Measurements from ENCODE around the gene MRRF.
A peak's percentile ranks its signal among the peaks of the same experiment; 100 is the strongest.
"Not testable (repeated sequence)": the region's sequence is repeated elsewhere in the genome, so short reads cannot be mapped to it uniquely, and the experiment has no call there.

MRRF gene

DNA sequence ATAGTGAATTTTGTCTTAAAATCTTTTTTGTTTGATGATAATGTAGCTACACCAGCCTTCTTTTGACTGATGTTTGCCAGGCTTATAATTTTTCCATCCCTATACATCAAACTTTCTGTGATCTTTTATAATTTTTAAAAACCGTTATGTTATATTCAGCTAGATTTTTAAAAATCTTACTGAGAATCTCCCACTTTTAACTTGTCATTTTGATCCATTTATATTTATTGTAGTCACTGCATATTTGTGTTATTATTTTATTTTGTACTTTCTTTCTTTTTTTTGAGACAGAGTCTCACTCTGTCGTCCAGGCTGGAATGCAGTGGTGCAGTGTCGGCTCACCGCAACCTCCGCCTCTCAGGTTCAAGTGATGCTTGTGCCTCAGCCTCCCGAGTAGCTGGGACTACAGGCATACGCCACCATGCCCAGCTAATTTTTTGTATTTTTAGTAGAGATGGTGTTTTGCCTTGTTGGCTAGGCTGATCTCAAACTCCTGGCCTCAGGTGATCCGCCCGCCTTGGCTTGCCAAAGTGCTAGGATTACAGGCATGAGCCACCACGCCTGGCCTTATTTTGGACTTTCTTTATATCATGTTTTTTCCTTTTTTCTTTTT, 12.7 kb downstream of the MRRF start:
- no peak for DNase-seq (ENCODE audit: low spot score)

DNA sequence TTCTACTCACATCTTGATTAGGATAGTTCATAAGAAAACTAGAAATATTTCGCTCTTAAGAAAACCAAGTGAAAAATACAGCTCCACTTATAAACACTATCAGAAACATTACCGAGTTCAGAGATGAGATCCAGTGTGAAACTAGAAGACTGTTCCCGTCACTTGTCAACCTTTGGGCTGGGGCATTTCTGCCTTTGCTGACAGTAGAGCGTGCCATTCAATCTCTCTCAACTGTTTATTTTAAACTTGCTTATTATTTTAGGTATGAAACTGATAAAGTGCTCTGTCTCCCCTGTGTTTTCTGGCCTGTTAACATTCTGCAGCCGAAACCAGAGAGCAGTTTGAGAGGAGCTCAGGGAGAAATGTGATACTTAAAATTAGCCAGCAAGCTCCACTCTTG, 16.7 kb downstream of the MRRF start:
- DNase-seq (ENCODE audit: low spot score) = no peak

DNA sequence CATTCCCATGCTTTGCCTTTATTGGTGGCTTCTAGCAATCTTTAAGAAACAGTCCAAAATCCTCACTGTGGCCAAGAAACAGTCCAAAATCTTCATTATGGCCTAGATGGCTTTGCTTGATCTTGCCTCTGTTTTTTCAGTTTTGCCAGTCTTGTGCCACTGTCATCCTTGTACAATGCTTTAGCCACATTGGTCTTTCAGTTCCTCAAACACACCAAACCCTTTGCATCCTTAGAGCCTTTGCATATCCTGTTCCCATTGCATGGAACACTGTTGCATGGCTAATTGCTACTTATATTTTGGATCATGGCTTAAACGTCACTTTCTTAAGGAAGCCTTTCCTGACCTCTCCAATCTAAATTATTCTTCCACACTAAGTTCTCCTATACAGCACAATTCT, 22.1 kb downstream of the MRRF start:
- no peak for DNase-seq (ENCODE audit: low spot score)

GRCh38 chr9:122287214-122287720, 22.6 kb downstream of the MRRF start:
- DNase-seq (ENCODE audit: low spot score) = no peak

DNA sequence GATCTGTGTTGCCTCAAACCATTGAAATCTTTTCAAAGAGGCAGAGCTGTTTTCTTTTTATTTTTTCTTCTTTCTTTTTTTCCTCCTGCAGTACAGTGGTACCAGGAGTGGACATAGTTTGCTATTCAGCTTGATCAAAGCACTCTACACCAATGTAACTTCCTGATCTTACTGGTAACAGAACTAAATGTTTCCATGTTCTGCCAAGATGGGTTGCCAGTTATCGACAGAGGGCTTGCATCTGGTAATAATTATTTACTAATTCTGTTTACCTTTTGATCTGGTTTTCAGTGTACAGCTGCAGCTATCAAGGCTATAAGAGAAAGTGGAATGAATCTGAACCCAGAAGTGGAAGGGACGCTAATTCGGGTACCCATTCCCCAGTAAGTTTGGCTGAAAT, 26.8 kb downstream of the MRRF start:
- no peak for DNase-seq (ENCODE audit: low spot score)

- DNase-seq (ENCODE audit: low spot score) = no peak
These were observed 29.8 kb downstream of the MRRF start for GRCh38 chr9:122294531-122294930.

DNA sequence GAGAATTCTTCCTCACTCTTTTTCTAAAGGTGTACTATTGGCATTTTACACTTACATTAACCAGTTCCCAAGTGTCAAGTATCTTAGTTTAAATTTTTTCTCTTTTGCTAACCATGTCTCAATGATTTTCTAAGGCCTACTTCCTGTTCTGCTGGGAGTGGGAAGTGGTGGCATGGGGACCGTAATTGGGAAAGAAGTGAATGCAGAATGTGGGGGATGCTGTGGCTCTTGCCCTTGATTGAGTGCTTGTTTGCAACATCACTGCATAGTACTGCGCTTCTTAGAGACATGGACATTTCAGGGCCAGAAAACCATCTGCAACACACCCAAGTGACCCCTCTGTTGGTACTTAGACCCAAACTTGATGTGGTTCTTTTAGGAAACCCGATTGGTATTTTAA, 32.8 kb downstream of the MRRF start:
- no peak for DNase-seq (ENCODE audit: low spot score)

DNA sequence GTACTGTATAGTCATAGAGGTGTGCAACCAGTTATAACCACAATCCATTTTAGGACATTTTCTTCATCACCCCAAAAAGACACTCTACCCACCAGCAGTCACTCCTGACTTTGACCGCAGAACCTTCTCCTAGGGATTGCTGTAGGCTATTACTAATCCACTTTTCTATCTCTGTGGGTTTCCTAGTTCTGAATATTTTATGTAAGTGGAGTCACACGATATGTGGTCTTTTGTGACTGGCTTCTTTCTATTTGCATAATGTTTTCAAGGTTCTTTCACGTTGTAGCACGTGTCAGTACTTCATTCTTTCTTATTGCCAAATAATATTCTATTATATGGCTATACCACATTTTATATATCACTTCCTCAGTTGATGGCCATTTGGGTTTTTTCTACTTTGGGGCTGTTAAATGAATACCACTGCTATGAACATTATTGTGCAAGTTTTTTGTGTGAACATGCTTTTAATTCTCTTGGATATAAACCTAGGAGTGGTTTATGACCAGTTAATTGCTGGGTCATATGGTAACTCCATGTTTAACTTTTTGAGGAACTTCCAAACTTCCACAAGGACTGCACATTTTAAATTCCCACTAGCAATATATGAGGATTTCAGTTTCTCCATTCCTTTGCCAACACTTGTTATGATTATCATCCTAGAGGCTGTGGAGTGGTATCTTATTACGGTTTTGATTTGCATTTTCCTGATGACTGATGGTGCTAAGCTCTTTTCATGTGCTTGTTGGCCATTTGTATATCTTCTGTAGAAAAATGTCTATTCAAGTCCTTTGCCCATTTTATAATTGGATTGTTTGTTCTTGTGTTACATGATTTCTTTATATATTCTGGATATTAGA, 37.8 kb downstream of the MRRF start:
- DNase-seq (ENCODE audit: low spot score) = no peak

DNA sequence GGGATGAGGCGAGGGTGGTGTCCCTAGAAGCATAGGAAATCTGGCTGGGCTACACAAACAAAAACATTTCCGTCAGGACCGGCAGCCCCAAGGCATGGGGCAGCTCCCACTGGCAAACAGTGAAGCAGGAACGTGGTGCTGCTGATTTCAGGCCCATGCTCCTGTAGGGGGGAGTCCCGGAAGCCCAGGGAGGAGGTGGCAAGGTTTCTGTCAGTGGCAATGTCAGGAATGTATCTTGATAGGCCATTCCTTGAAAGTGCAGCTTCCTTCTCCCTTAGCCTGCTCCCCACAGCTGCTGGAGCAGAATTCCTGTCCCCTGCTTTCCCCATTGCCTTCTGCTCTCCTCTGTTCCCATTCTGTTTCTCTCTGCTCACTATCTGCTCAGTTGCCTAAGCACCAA, 42.4 kb downstream of the MRRF start:
- no peak for DNase-seq (ENCODE audit: low spot score)

GRCh38 chr9:122307925-122308324, 43.2 kb downstream of the MRRF start:
- DNase-seq (ENCODE audit: low spot score) = no peak

- DNase-seq (ENCODE audit: low spot score) = no peak
These were observed 45.2 kb downstream of the MRRF start for GRCh38 chr9:122309861-122310260.

GRCh38 chr9:122314165-122314564, 49.5 kb downstream of the MRRF start:
- DNase-seq (ENCODE audit: low spot score) = no peak

- no peak for DNase-seq (ENCODE audit: low spot score)
These were observed 50.9 kb downstream of the MRRF start for GRCh38 chr9:122315534-122315933.

DNA sequence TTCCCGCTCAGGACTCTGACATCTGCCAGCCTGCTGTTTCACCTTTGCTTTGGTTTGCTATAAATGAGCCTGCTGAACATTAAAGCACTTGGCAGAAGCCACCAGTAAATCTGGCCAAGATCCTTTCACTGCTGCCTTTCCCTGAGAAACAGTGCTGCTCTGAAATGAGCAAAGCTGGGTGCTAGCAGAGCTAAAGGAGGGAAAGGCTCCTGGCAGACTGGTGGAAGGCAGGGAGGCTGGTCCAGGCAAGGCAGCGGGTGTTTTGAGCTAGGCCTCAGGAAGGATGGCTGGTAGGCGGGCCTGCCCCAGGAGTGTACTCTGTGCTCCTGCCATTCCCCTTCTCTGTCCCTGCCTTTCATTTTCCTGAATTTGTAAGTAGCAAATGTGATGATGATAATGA, 53.6 kb downstream of the MRRF start:
- DNase-seq (ENCODE audit: low spot score) = peak; percentile 36

DNA sequence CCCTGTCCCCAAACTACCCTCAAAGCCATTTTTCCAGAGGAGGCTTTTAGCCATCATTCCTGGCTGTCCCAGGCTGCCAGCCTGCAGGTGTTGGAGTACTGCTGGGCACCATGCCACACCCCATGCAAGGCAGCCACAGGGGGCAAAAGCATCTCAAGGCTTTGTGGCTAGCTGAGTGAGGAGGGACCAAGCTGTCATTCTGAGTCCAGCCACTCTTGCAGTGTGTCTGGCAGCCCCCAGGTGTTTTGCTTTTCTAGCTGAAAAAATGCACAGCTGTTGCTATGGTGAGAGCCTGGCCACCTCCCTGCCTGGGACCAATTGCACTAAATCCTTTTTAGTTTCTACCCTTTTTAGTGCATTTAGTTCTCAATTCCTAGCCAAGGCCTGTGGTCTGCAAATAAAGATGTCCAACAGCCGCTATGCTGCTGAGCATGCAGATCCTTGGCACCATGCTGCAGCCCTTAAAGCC, 55.8 kb downstream of the MRRF start:
- DNase-seq (ENCODE audit: low spot score) = no peak

DNA sequence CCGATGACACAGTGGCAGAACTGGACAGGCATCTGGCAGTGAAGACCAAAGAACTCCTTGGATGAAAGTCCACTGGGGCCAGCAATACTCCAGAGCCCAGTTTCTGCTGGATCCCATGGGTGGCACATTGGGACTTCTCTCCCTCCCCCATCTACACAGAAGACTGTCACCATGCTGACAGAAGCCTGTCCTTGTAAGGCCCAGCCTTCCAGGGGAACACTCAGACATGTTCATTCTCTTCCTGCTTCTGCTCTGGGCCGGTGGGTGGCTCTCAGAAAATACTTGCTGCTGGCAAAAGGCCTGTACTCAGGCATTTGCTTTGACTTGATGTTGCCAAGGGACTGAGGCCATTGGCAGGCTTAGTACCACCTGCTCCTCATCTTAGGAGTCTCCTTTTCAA, 57.9 kb downstream of the MRRF start:
- DNase-seq (ENCODE audit: low spot score) = no peak

DNA sequence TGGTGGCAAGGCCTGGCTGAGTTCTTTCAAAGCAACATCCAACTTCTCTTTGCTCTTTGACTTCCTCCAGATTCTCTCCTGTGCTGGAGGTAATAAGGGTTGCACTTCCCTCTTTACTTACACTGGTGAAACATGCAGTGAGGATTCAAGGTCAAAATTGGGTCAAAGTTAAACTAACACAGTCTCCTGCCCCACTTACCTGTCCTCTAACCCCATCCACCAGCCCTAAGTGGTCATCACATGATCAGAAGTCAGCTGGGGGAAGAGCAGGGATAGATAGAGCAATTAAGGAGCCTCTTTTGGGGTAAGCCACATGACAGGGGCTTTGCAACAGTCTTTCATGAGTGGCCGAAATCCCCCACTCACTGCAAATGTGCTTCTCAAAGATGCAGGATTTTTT, 60.0 kb downstream of the MRRF start:
- not testable (repeated sequence) for DNase-seq (ENCODE audit: low spot score)

DNA sequence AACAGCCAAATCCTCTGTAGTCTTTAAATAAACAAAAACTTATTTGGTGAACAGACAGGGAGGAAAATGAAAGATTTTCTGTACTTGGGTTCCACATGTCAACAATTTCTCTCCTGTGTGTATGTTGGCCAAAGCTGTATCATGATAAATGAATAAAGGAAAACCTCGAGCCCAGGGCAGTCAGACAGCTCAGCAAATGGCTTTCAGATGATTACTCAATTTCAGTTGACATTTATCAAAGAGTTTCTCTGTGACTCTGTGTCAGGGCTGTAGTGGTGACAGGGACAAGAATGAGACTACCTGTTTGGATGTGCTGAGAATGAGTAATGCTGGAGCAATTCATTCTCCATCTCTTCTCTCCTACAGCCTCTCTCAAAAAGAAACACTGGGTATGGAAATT, 60.4 kb downstream of the MRRF start:
- no peak for DNase-seq (ENCODE audit: low spot score)

GRCh38 chr9:122327175-122327574, 62.5 kb downstream of the MRRF start:
- DNase-seq (ENCODE audit: low spot score) = no peak

- DNase-seq (ENCODE audit: low spot score) = no peak
These were observed 64.9 kb downstream of the MRRF start for GRCh38 chr9:122329597-122329996.

- not testable (repeated sequence) for DNase-seq (ENCODE audit: low spot score)
These were observed 65.8 kb downstream of the MRRF start for GRCh38 chr9:122330466-122330865.

- no peak for DNase-seq (ENCODE audit: low spot score)
These were observed 66.8 kb downstream of the MRRF start for GRCh38 chr9:122331523-122331927.

- DNase-seq (ENCODE audit: low spot score) = no peak
These were observed 67.4 kb downstream of the MRRF start for GRCh38 chr9:122332083-122332482.

All from putamen (tissue), 1 donor.